Colonic mucosa (tissue), 4 donors: Measurements from ENCODE around the gene FGF14. TPM values are rescaled to one million over a fixed set of nuclear protein-coding genes. Genes with fewer than 3 reads are reported as not detected.

ENCODE experiments used
- DNase-seq: peaks from one replicate; pipeline ENCODE4 v3.0.0-alpha.2; 2020
- H3K27ac ChIP-seq: fragments of 200-600 bp; one replicate; pipeline ENCODE4 v1.8.0; 2021
- H3K27me3 ChIP-seq: fragments of 200-600 bp; one replicate; pipeline ENCODE4 v1.8.0; 2021
- H3K36me3 ChIP-seq: fragments of 200-600 bp; one replicate; pipeline ENCODE4 v1.8.0; 2021
- H3K4me1 ChIP-seq: fragments of 200-600 bp; one replicate; pipeline ENCODE4 v1.8.0; 2021; ENCODE audit warnings: mild to moderate bottlenecking
- H3K4me3 ChIP-seq: fragments of 200-600 bp; one replicate; pipeline ENCODE4 v1.8.0; 2021
- H3K9ac ChIP-seq, 2 donors: one replicate each; pipeline ENCODE4 v1.7.0; 2013; ENCODE audit warnings: control low read depth in 2 of 2, low read depth in 2 of 2, low read length in 2 of 2
- H3K9me3 ChIP-seq: fragments of 200-600 bp; one replicate; pipeline ENCODE4 v1.8.0; 2021
- CTCF ChIP-seq: fragments of 200-600 bp; IDR thresholded peaks from one replicate; pipeline ENCODE4 v1.8.0; 2022; ENCODE audit warnings: antibody characterized with exemption, mild to moderate bottlenecking
- intact Hi-C: fragments of 100-400 bp; cut with DNase I; formaldehyde crosslinking; loops from one replicate; pipeline ENCODE4 v1.14.1; 2022
- total RNA-seq, 2 donors: library from RNA; stranded (reverse); fragmentation: NEBNext Ultra II Directional in 1 of 2; extraction: Animal tissue kit (Norgen Biotek cat#: 25700) in 1 of 2; gene quantifications; one replicate each; pipeline ENCODE4 v1.2.1, GENCODE V29; 2021
- donor health status: healthy.
- donor health status: DM: no; HTN: no; CAD: no.
- donor health status: DM: no; HTN: no; CAD: no.

The FGF14 gene
- total RNA-seq, 2 donors from 2014 or later = 0.62 to 0.85 TPM

DNA sequence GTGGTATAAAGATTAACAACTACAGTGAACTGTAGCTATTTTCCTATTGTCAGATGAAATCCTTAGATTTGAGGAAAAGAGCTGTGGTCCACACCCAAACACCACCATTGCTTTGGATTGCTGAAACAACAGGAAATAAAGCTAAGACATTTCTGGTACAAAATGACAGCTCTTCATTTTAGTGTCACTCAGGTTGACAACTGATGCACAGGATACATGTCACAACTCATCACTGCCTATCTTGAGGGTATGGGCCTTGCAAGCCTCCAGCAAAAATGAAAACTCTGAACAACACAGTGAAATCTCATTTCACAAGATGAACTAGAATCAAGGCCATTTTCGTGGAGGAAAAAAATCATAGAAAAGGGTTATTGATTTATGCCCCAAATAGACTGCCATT is 609.7 kb downstream of the FGF14 start:
- Histone ChIP-seq H3K9ac (no peak overlapping the region), H3K4me3 (no peak overlapping the region), H3K27me3 (no peaks in the 10 kb centered on the region), H3K4me1 (no peaks in the 10 kb centered on the region), H3K9me3 (no peaks in the 10 kb centered on the region), H3K27ac (no peak overlapping the region), H3K36me3 (no peaks in the 10 kb centered on the region)
- TF ChIP-seq CTCF = no peak
- intact Hi-C loops = no loop called here
- no peak for DNase-seq

DNA sequence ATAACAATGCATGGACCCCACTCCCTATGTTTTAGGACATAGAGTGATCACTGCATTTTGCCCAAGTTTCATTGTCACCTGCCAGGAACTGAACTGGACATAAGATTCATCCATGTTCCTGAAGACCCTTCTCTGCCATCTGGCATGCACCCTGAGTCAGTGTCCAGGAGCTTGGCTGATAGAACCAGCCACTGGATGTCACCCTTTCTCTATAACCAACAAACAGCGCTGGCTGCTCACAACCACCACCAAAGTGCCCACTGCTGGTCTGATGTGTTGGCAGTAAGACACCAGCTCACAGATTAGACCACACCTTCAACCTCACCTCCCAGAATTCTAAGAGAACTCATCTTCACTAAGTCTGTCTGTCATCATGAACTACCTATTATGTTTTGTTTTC is 616.0 kb downstream of the FGF14 start:
- no peak overlapping the region for H3K9ac ChIP-seq
- DNase-seq = no peak
- no peak overlapping the region for H3K27ac ChIP-seq
- H3K4me1 ChIP-seq = no peaks in the 10 kb centered on the region
- H3K9me3 ChIP-seq = no peaks in the 10 kb centered on the region
- no peak overlapping the region for H3K4me3 ChIP-seq
- intact Hi-C loops = no loop called here
- no peak for TF ChIP-seq CTCF
- H3K27me3 ChIP-seq = no peaks in the 10 kb centered on the region
- no peaks in the 10 kb centered on the region for H3K36me3 ChIP-seq

- no peak for TF ChIP-seq CTCF
- Histone ChIP-seq H3K27ac (no peak overlapping the region), H3K9ac (no peak overlapping the region)
Measured at GRCh38 chr13:101784313-101784712, 617.5 kb downstream of the FGF14 start.

GRCh38 chr13:101783554-101783953 is 618.3 kb downstream of the FGF14 start:
- H3K4me1 ChIP-seq = no peaks in the 10 kb centered on the region
- H3K9ac ChIP-seq = no peak overlapping the region
- no peak overlapping the region for H3K4me3 ChIP-seq
- no peak for DNase-seq
- H3K9me3 ChIP-seq = no peaks in the 10 kb centered on the region
- no peaks in the 10 kb centered on the region for H3K27me3 ChIP-seq
- TF ChIP-seq CTCF = no peak
- H3K27ac ChIP-seq = no peak overlapping the region
- H3K36me3 ChIP-seq = no peaks in the 10 kb centered on the region
- intact Hi-C loops = no loop called here

More at GRCh38 chr13:101784313-101784712, 617.5 kb downstream of the FGF14 start:
- no peak for DNase-seq
- Histone ChIP-seq H3K9me3 (no peaks in the 10 kb centered on the region), H3K36me3 (no peaks in the 10 kb centered on the region), H3K4me1 (no peaks in the 10 kb centered on the region), H3K27me3 (no peaks in the 10 kb centered on the region), H3K4me3 (no peak overlapping the region)
- intact Hi-C loops = no loop called here

- no peak for DNase-seq
- H3K4me1 ChIP-seq = no peaks in the 10 kb centered on the region
- TF ChIP-seq CTCF = no peak
- H3K4me3 ChIP-seq = no peak overlapping the region
- intact Hi-C loops = no loop called here
- no peak overlapping the region for H3K9ac ChIP-seq
- no peaks in the 10 kb centered on the region for H3K27me3 ChIP-seq
- no peaks in the 10 kb centered on the region for H3K9me3 ChIP-seq
- no peak overlapping the region for H3K27ac ChIP-seq
- no peaks in the 10 kb centered on the region for H3K36me3 ChIP-seq
Measured at GRCh38 chr13:101780211-101780610, 621.6 kb downstream of the FGF14 start.

- Histone ChIP-seq H3K36me3 (no peaks in the 10 kb centered on the region), H3K27me3 (no peaks in the 10 kb centered on the region), H3K4me1 (no peaks in the 10 kb centered on the region), H3K27ac (no peak overlapping the region), H3K9ac (no peak overlapping the region), H3K4me3 (no peak overlapping the region), H3K9me3 (no peaks in the 10 kb centered on the region)
- intact Hi-C loops = no loop called here
- no peak for DNase-seq
- TF ChIP-seq CTCF = no peak
Measured at GRCh38 chr13:101779147-101779546, 622.7 kb downstream of the FGF14 start.
